Measurements from ENCODE around the gene PTTG2. TPM values are rescaled to one million over a fixed set of nuclear protein-coding genes. Genes with fewer than 3 reads are reported as not detected.

PTTG2 gene
- total RNA-seq, 4 donors from 2014 or later, result 0.62 to 3.5 (median 2.5) TPM; not detected in 1

GRCh38 chr4:38004062-38004461 is 43.9 kb downstream of the PTTG2 start:
- Histone ChIP-seq H3K36me3 (no peaks in the 10 kb centered on the region), H3K4me1 (peaks cover 0 to 95% (median 20%) of the 10 kb centered on the region in 3 donors), H3K27me3 (no peaks in the 10 kb centered on the region), H3K9me3 (no peaks in the 10 kb centered on the region), H3K4me3 (no peak overlapping the region), H3K27ac (peak overlapping the region in 1 of 4 donors; percentile 13)
- no peak for ATAC-seq
- 30 to 31% methylated on average over 2 to 3 of the region's 3 CpGs for WGBS, 2 donors (ENCODE audit: low coverage in 1 of 2)
- TF ChIP-seq POLR2AphosphoS5 (IDR thresholded peaks at IDR 0.05) (no peak), EP300 (IDR thresholded peaks at IDR 0.05) (no peak), POLR2A (IDR thresholded peaks at IDR 0.05) (no peak), CTCF (IDR thresholded peaks at IDR 0.05) (no peak)

- WGBS, 2 donors (ENCODE audit: low coverage in 1 of 2), result 60% methylated on average over 1 to 6 of the region's 6 CpGs
- H3K27ac ChIP-seq, result peak overlapping the region; percentile 19 to 63 (median 30)
Observed at GRCh38 chr4:38004887-38005286, 44.7 kb downstream of the PTTG2 start.

GRCh38 chr4:38005637-38006036 is 45.4 kb downstream of the PTTG2 start:
- 77 to 93% methylated on average over 2 to 3 of the region's 3 CpGs for WGBS, 2 donors (ENCODE audit: low coverage in 1 of 2)
- H3K4me3 ChIP-seq, result no peak overlapping the region
- no peaks in the 10 kb centered on the region for H3K36me3 ChIP-seq
- H3K9me3 ChIP-seq, result no peaks in the 10 kb centered on the region
- peak overlapping the region; percentile 19 to 63 (median 30) for H3K27ac ChIP-seq
- ATAC-seq, result no peak
- TF ChIP-seq POLR2AphosphoS5 (IDR thresholded peaks at IDR 0.05), result no peak
- TF ChIP-seq POLR2A (IDR thresholded peaks at IDR 0.05), result no peak
- H3K4me1 ChIP-seq, result peaks cover 10 to 97% (median 20%) of the 10 kb centered on the region in 3 donors
- H3K27me3 ChIP-seq, result no peaks in the 10 kb centered on the region

More at GRCh38 chr4:38004887-38005286, 44.7 kb downstream of the PTTG2 start:
- Histone ChIP-seq H3K4me3 (no peak overlapping the region), H3K27me3 (no peaks in the 10 kb centered on the region), H3K36me3 (no peaks in the 10 kb centered on the region), H3K9me3 (no peaks in the 10 kb centered on the region), H3K4me1 (peaks cover 5 to 95% (median 20%) of the 10 kb centered on the region in 3 donors)
- no peak for ATAC-seq
- TF ChIP-seq POLR2AphosphoS5 (IDR thresholded peaks at IDR 0.05), result no peak
- no peak for TF ChIP-seq EP300 (IDR thresholded peaks at IDR 0.05)
- TF ChIP-seq POLR2A (IDR thresholded peaks at IDR 0.05), result no peak
- no peak for TF ChIP-seq CTCF (IDR thresholded peaks at IDR 0.05)

- Histone ChIP-seq H3K9me3 (no peaks in the 10 kb centered on the region), H3K4me1 (peaks cover 10 to 100% (median 20%) of the 10 kb centered on the region in 3 donors), H3K27me3 (no peaks in the 10 kb centered on the region), H3K27ac (no peak overlapping the region), H3K4me3 (no peak overlapping the region), H3K36me3 (no peaks in the 10 kb centered on the region)
- WGBS, 2 donors (ENCODE audit: low coverage in 1 of 2), result no CpG with 5 or more reads among the region's 5 CpGs
- no peak for ATAC-seq
- TF ChIP-seq EP300 (IDR thresholded peaks at IDR 0.05), result no peak
- TF ChIP-seq POLR2A (IDR thresholded peaks at IDR 0.05), result no peak
- TF ChIP-seq CTCF (IDR thresholded peaks at IDR 0.05), result no peak
- no peak for TF ChIP-seq POLR2AphosphoS5 (IDR thresholded peaks at IDR 0.05)
Observed at GRCh38 chr4:38007645-38008044, 47.4 kb downstream of the PTTG2 start.

GRCh38 chr4:38008571-38009021 is 48.4 kb downstream of the PTTG2 start:
- peak overlapping the region in 1 of 4 donors; percentile 22 for H3K27ac ChIP-seq
- no peaks in the 10 kb centered on the region for H3K9me3 ChIP-seq
- ATAC-seq, result no peak
- H3K36me3 ChIP-seq, result no peaks in the 10 kb centered on the region
- no peaks in the 10 kb centered on the region for H3K27me3 ChIP-seq
- WGBS, 2 donors (ENCODE audit: low coverage in 1 of 2), result 66 to 67% methylated on average over 1 to 3 of the region's 3 CpGs
- H3K4me1 ChIP-seq, result peaks cover 10 to 97% (median 21%) of the 10 kb centered on the region in 3 donors
- TF ChIP-seq POLR2A (IDR thresholded peaks at IDR 0.05), result no peak
- TF ChIP-seq POLR2AphosphoS5 (IDR thresholded peaks at IDR 0.05), result no peak
- no peak for TF ChIP-seq CTCF (IDR thresholded peaks at IDR 0.05)
- TF ChIP-seq EP300 (IDR thresholded peaks at IDR 0.05), result no peak
- no peak overlapping the region for H3K4me3 ChIP-seq

Data from gastroesophageal sphincter (tissue), 4 donors.